PC-9 (cell line): ENCODE measurements around the gene DUSP11. TPM values are rescaled to one million over a fixed set of nuclear protein-coding genes. Genes with fewer than 3 reads are reported as not detected.

Experiments used
- BruUV-seq: library from RNA; stranded (reverse); fragments of 400-500 nt; replicated peaks from 2 replicates; lab custom pipeline; 2021; lab: Mats Ljungman, UMichigan
- CTCF ChIA-PET: fragments of 300-600 bp; sonication (Branson Sonifier 250); formaldehyde crosslinking; loops from one replicate; lab custom pipeline; 2022; ENCODE audit warnings: antibody characterized with exemption; lab: Charles Lee
- POLR2A ChIA-PET: fragments of 300-600 bp; sonication (Branson Sonifier 250); formaldehyde crosslinking; loops from one replicate; lab custom pipeline; 2022; ENCODE audit warnings: antibody characterized with exemption; ENCODE audit not compliant: unreplicated experiment; lab: Charles Lee
- DNase-seq, 2 experiments: peaks; one replicate each; pipeline versions ENCODE4 v3.0.0 to v3.0.0-alpha.2; 2015 to 2022; ENCODE audit warnings: mixed read lengths in 1 of 2
- H2AFZ ChIP-seq: fragments of 200-600 bp; sonication (generic); 2 replicates; pipeline ENCODE4 v1.8.1; 2017; ENCODE audit warnings: antibody characterized with exemption
- H3F3A ChIP-seq: fragments of 200-600 bp; sonication (generic); 2 replicates; pipeline ENCODE4 v1.8.1; 2017; ENCODE audit warnings: antibody characterized with exemption, mild to moderate bottlenecking, low read depth; ENCODE audit not compliant: insufficient read depth
- H3K27ac ChIP-seq: fragments of 200-600 bp; sonication (generic); 2 replicates; pipeline ENCODE4 v1.6.1; 2016; ENCODE audit warnings: mixed run types
- H3K27me3 ChIP-seq: fragments of 200-600 bp; sonication (generic); 2 replicates; pipeline ENCODE4 v1.6.1; 2016; ENCODE audit warnings: low read depth, mixed run types; ENCODE audit not compliant: insufficient read depth
- H3K36me3 ChIP-seq: fragments of 200-600 bp; sonication (generic); 2 replicates; pipeline ENCODE4 v1.6.1; 2016; ENCODE audit warnings: low read depth, mixed run types
- H3K4me1 ChIP-seq: fragments of 200-600 bp; sonication (generic); replicated peaks from 2 replicates; pipeline ENCODE4 v1.6.1; 2016; ENCODE audit warnings: mixed run types; ENCODE audit not compliant: insufficient read depth
- H3K4me2 ChIP-seq: fragments of 200-600 bp; sonication (generic); 2 replicates; pipeline ENCODE4 v1.6.1; 2017; ENCODE audit warnings: mixed run types
- H3K4me3 ChIP-seq: fragments of 200-600 bp; sonication (generic); 2 replicates; pipeline ENCODE4 v1.6.1; 2016; ENCODE audit warnings: mixed run types
- H3K79me2 ChIP-seq: fragments of 200-600 bp; sonication (generic); 2 replicates; pipeline ENCODE4 v1.6.1; 2017; ENCODE audit warnings: low read depth, mixed run types
- H3K9me2 ChIP-seq: fragments of 200-600 bp; sonication (generic); 2 replicates; pipeline ENCODE4 v1.8.1; 2017; ENCODE audit warnings: mild to moderate bottlenecking; ENCODE audit not compliant: insufficient read depth
- H3K9me3 ChIP-seq: fragments of 200-600 bp; sonication (generic); 2 replicates; pipeline ENCODE4 v1.8.1; 2016; ENCODE audit warnings: low read depth; ENCODE audit not compliant: insufficient read depth
- H4K20me1 ChIP-seq: fragments of 200-600 bp; sonication (generic); 2 replicates; pipeline ENCODE4 v1.8.1; 2017; ENCODE audit not compliant: insufficient read depth
- EZH2 ChIP-seq: fragments of 200-600 bp; sonication (generic); IDR thresholded peaks from 2 replicates; pipeline ENCODE4 v1.8.0; 2017; ENCODE audit warnings: antibody characterized with exemption, low read depth
- intact Hi-C: fragments of 100-400 bp; cut with micrococcal nuclease; formaldehyde crosslinking; loops from one replicate; pipeline ENCODE4 v1.10.0; 2022; ENCODE audit not compliant: unreplicated experiment
- total RNA-seq: library from RNA; stranded (reverse); gene quantifications from 2 replicates; pipeline ENCODE4 v1.2.3, GENCODE V29; 2021
- TF ChIP-seq, protein P1 (sequence below): fragments of 200-600 bp; sonication (generic); conservative IDR thresholded peaks from 2 replicates; pipeline ENCODE4 v1.6.1; 2017; ENCODE audit warnings: mixed run types, antibody characterized with exemption, mild to moderate bottlenecking, moderate library complexity

Gene DUSP11
- total RNA-seq, 1 experiment from 2014 or later, result 24.1 TPM

DNA sequence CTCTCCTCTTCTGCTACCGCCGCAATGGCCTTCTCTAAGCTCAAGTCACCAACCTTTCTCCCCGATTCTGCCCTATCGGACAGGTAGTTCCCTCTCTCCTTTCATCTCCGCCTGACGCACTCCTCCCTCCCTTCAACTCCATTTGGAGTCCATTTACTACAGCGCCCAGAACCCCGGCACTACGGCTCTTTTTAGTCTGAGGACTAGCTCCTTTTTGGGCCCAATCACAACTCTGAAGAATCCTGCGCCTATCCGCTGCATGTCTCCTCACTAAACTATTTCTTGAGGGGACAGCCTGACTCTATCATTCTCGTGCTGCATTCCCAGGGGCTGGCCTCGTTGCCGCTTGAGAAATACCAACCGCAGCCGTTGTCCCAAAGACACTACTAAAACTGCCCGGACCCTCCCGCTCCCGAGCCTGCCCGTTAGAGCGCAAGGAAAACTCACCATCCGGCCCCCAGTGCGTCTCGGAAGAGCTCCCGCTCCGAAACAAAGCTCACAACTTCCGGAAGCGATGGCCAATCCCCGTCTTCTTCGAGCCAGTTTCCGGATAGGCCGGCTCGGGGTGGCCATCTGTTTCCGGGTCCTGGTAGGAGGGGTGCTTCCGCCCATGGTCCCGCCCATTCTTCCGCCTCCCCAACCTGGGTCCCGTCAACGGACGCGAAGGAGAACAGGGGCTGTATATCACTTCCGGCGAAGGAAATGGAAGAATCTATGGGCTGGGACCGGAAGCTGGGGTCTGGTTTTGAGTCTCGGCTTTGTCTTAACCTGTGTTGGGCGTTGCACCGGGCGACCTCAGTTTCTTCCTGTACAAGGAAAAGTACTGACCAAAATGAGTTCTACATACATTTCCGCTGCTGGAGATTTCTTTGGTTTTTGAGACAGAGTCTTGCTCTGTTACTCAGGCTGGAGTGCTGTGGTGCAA lies 42.8 kb downstream of the DUSP11 start, which contains the start of gene TPRKB:
TSS of gene TPRKB (minus strand) at position 491 of the 925 bp plus-strand sequence. CDS start 2,776 bp downstream, outside the sequence.
- peak within 1 kb of the TSS; percentile 94 for H3K4me3 ChIP-seq
- H3K79me2 ChIP-seq, result peaks cover 22% of the 10 kb centered on the region
- ChIA-PET CTCF (interaction anchor here (1.0 kb wide), 1 partner anchor 10 kb away, joined by 3 read pairs; no protein-coding TSS in a partner anchor), POLR2A (interaction anchor here (0.6 to 0.7 kb wide), 8 partner anchors 45 to 721 kb away, joined by 3 to 9 read pairs (median 4); partner anchors contain the start of genes CCT7 and WBP1)
- H3K36me3 ChIP-seq, result peaks cover 2% of the 10 kb centered on the region; the same call in 1 of the 2 replicates
- no TSS peak for BruUV-seq
- no peaks in the 10 kb centered on the region for H3K27me3 ChIP-seq
- H3K9me2 ChIP-seq, result no peaks in the 10 kb centered on the region
- H2AFZ ChIP-seq, result peak within 1 kb of the TSS; percentile 97
- H3K4me1 ChIP-seq, result peaks cover 12% of the 10 kb centered on the region; the same call in 1 of the 2 replicates
- peak within 1 kb of the TSS; percentile 23 for H3K27ac ChIP-seq
- H4K20me1 ChIP-seq, result no peaks in the 10 kb centered on the region
- intact Hi-C loops, result no loop called here
- peaks cover 8% of the 10 kb centered on the region; the same call in 1 of the 2 replicates for H3K9me3 ChIP-seq
- TF ChIP-seq, protein P1, sequence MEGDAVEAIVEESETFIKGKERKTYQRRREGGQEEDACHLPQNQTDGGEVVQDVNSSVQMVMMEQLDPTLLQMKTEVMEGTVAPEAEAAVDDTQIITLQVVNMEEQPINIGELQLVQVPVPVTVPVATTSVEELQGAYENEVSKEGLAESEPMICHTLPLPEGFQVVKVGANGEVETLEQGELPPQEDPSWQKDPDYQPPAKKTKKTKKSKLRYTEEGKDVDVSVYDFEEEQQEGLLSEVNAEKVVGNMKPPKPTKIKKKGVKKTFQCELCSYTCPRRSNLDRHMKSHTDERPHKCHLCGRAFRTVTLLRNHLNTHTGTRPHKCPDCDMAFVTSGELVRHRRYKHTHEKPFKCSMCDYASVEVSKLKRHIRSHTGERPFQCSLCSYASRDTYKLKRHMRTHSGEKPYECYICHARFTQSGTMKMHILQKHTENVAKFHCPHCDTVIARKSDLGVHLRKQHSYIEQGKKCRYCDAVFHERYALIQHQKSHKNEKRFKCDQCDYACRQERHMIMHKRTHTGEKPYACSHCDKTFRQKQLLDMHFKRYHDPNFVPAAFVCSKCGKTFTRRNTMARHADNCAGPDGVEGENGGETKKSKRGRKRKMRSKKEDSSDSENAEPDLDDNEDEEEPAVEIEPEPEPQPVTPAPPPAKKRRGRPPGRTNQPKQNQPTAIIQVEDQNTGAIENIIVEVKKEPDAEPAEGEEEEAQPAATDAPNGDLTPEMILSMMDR, result no peak
- no peak for TF ChIP-seq EZH2
- H3K4me2 ChIP-seq, result peak within 1 kb of the TSS; percentile 96
- H3F3A ChIP-seq, result peaks cover 14% of the 10 kb centered on the region; the same call in 1 of the 2 replicates
- DNase-seq, result peak; percentile 94

DNA sequence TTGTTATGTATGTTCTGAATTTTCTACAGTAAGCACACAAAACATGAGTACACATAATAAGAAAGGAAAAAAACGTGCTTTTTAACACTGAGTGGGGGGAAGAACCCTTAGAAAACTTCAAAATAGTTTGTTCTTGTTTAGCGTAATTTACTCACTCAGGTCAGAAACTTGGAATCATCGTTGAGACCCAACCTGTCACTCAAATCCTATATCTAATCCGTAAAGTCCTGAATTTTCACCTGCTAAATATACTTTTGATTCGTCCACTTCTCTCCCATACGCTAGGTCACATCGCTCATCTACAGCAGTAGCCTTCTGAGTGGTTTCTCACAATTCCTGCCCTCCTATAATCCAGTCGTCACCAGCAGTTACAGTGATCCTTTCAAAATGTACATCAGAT lies 43.5 kb downstream of the DUSP11 start:
- Histone ChIP-seq H2AFZ (peak overlapping the region; percentile 97), H3K27me3 (no peaks in the 10 kb centered on the region), H3K27ac (no peak overlapping the region), H3K9me2 (no peaks in the 10 kb centered on the region), H3K4me2 (peak overlapping the region; percentile 96), H3K79me2 (peaks cover 22% of the 10 kb centered on the region), H3K4me3 (peak overlapping the region; percentile 94), H3K9me3 (peaks cover 8% of the 10 kb centered on the region; the same call in 1 of the 2 replicates), H3F3A (peaks cover 14% of the 10 kb centered on the region; the same call in 1 of the 2 replicates), H4K20me1 (no peaks in the 10 kb centered on the region), H3K4me1 (peaks cover 12% of the 10 kb centered on the region; the same call in 1 of the 2 replicates), H3K36me3 (peaks cover 9% of the 10 kb centered on the region; the same call in 1 of the 2 replicates)
- no peak for TF ChIP-seq EZH2
- BruUV-seq, result TSS peak; percentile 34
- DNase-seq, result no peak
- CTCF ChIA-PET, result no interaction called here
- intact Hi-C loops, result no loop called here
- POLR2A ChIA-PET, result interaction anchor here (0.6 kb wide), 1 partner anchor 44 kb away, joined by 9 read pairs; no protein-coding TSS in a partner anchor

DNA sequence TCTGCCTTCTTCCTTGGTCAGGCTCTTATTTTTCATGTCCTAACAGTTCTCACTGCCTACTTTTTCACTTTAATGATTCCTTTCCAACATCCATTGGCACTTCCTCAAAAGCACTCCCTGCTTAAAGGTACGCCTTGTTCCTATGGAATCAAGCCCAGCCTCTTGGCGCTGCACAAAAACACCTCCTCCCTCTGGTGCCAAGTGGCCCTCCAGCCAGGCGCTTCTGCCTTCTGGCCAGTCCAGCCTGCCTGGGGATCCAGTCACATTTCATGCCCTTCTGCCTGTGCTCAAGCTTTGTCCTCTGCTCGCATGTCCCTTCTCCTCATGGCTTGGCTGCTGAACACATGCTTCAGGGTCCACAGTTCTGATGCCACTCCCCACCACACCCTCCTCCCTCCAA lies 49.1 kb downstream of the DUSP11 start:
- no peak for DNase-seq
- Histone ChIP-seq H3K4me3 (no peak overlapping the region), H3K27ac (no peak overlapping the region), H3K27me3 (no peaks in the 10 kb centered on the region), H3K79me2 (peaks cover 10% of the 10 kb centered on the region), H3K9me3 (no peaks in the 10 kb centered on the region), H4K20me1 (no peaks in the 10 kb centered on the region), H3K9me2 (no peaks in the 10 kb centered on the region), H3K36me3 (peaks cover 13% of the 10 kb centered on the region; the same call in 1 of the 2 replicates), H3K4me1 (peaks cover 6% of the 10 kb centered on the region; the same call in 1 of the 2 replicates), H2AFZ (no peak overlapping the region), H3F3A (peaks cover 5% of the 10 kb centered on the region), H3K4me2 (no peak overlapping the region)
- intact Hi-C loops, result no loop called here
- no TSS peak for BruUV-seq
- ChIA-PET CTCF (no interaction called here), POLR2A (no interaction called here)
- no peak for TF ChIP-seq EZH2
- TF ChIP-seq, protein P1, result no peak
